HG03060 (cell line): Measurements from ENCODE around the gene SNAP23.
"Not testable (repeated sequence)": the region's sequence is repeated elsewhere in the genome, so short reads cannot be mapped to it uniquely, and the experiment has no call there.

Experiments used
- ATAC-seq: cut with Tn5 transposase; IDR thresholded peaks from one replicate; pipeline ENCODE4 v1.9.1; 2021; ENCODE audit warnings: low read depth, moderate number of reproducible peaks; ENCODE audit not compliant: unreplicated experiment

Gene SNAP23

GRCh38 chr15:42556550-42557207 is 61.2 kb downstream of the SNAP23 start:
- not testable (repeated sequence) for ATAC-seq

DNA sequence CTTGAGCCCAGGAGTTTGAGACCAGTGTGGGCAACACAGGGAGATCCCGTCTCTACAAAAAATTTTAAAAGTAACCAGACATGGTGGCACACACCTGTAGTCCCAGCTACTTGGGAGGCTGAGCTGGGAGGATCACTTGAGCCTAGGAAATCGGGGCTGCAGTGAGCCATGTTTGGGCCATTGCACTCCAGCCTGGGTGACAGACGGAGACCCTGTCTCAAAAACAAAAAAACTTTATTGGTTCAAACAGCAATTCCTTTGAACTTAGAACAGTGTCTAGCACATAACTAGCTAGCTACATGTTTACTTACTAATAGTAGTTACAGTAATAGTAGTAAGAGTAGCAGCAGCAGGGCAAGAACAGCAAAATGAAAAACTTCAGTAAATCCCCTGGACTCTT is 63.3 kb downstream of the SNAP23 start:
- no peak for ATAC-seq

- peak; percentile 79 for ATAC-seq
These were observed 80.0 kb downstream of the SNAP23 start, which contains the start of gene STARD9 for GRCh38 chr15:42575188-42576039. TSS of gene STARD9 (plus strand) at chr15:42575606. CDS start at chr15:42575716, 110 bp downstream.

GRCh38 chr15:42576040-42576594 is 80.7 kb downstream of the SNAP23 start:
- ATAC-seq, result no peak

DNA sequence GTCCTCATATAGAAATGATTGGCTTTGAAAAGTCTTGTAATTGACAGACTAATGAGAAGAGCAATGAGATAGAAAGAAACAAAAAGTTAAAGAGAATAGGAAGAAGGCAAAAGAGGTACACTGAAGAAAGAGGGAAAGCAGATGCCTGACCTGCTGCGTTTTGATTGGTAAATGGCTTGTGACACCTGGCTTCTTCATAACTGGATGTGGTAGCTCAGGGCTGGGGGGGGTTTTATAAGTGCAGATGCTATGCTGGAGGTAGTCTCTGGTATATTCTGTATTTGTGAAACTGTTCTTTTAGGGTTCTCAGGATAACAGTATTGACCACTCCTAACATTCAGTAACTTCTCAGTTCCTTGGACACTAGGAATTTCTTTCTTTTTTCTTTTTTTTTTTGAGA is 81.3 kb downstream of the SNAP23 start:
- ATAC-seq, result no peak

- ATAC-seq, result no peak
These were observed 82.1 kb downstream of the SNAP23 start for GRCh38 chr15:42577514-42578031.

DNA sequence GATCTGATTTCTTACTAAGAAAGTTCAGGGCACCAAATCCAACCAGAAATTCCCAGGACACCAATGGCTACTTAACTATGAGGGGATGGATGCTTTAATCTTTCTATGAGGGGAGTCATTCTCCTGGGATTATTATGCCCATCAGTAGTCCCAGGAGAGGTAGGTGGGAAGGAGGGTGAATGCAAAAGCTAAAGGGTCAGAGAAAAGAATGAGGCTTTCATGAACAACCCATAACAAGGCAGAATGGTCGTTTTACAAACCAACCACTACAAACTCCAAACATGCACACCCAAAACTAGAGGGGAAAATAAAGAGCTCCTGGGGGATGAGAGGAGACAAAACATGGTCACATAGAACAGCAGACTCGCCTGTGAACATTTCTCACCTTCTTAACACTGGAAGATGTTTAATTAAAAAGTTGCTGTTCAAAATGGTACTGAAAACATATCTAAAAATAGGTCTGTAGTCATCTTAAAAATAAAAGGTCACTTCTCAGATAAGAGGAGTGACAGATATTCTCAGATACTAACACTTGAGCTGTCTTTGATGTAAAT is 83.6 kb downstream of the SNAP23 start:
- ATAC-seq, result no peak

DNA sequence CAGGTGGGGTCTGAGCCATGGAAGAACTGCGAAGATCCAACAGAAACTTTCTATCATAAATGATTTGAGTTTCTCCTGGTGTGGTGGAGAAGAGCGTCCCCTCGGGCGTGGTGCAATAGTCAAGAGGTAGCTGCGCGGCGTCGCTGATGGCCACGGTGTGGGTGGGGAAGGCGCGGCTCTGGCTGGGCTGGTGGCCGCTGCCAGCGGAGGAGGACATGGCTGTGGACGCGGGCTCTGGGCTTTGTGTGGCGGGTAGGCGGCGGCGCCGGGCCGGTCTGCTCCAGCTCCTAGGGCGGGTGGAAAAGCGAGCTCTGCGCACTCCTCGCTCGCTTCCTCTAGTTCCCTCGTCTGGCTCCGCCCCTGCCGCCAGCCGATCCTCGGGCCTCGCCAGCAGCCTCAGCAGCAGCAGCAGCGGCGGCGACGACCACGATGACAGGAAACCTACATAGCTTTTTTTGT is 85.9 kb downstream of the SNAP23 start:
- no peak for ATAC-seq
